Endothelial cell (in vitro differentiated cells): Measurements from ENCODE around the gene ARTN. TPM values are rescaled to one million over a fixed set of nuclear protein-coding genes. Genes with fewer than 3 reads are reported as not detected.

Experiments
- DNase-seq: peaks from one replicate; pipeline ENCODE4 v3.0.0; 2021; ENCODE audit warnings: low spot score
- H3K27ac Mint-ChIP-seq: one replicate; pipeline ENCODE4 v1.8.0; 2021; ENCODE audit warnings: mixed read lengths, inconsistent platforms; ENCODE audit not compliant: unreplicated experiment
- H3K27me3 Mint-ChIP-seq: one replicate; pipeline ENCODE4 v1.8.0; 2021; ENCODE audit warnings: mild to moderate bottlenecking, moderate library complexity, mixed read lengths, inconsistent platforms; ENCODE audit not compliant: unreplicated experiment
- H3K36me3 Mint-ChIP-seq: one replicate; pipeline ENCODE4 v1.8.0; 2021; ENCODE audit warnings: mild to moderate bottlenecking, low read depth, mixed read lengths, inconsistent platforms; ENCODE audit not compliant: unreplicated experiment
- H3K4me1 Mint-ChIP-seq: one replicate; pipeline ENCODE4 v1.8.0; 2021; ENCODE audit warnings: mild to moderate bottlenecking, mixed read lengths, inconsistent platforms; ENCODE audit not compliant: unreplicated experiment
- H3K4me3 Mint-ChIP-seq: one replicate; pipeline ENCODE4 v1.8.0; 2021; ENCODE audit warnings: mild to moderate bottlenecking, mixed read lengths, inconsistent platforms; ENCODE audit not compliant: unreplicated experiment
- H3K9me3 Mint-ChIP-seq: one replicate; pipeline ENCODE4 v1.8.0; 2021; ENCODE audit warnings: mixed read lengths, inconsistent platforms; ENCODE audit not compliant: unreplicated experiment
- CTCF ChIP-seq: fragments of 200-600 bp; sonication (generic); IDR thresholded peaks from one replicate; pipeline ENCODE4 v1.5.0; 2021; ENCODE audit warnings: antibody characterized with exemption; ENCODE audit not compliant: unreplicated experiment
- total RNA-seq: library from RNA; stranded (reverse); fragmentation: NEBNext Ultra II Directional; extraction: Animal tissue kit (Norgen Biotek cat#: 25700); gene quantifications from one replicate; pipeline ENCODE4 v1.2.1, GENCODE V29; 2021; ENCODE audit not compliant: unreplicated experiment

The ARTN gene
- total RNA-seq, 1 donor from 2014 or later: 0.67 TPM

- Mint-ChIP-seq H3K27ac (peak overlapping the region; percentile 27), H3K9me3 (no peaks in the 10 kb centered on the region), H3K27me3 (peaks cover 32% of the 10 kb centered on the region), H3K36me3 (peaks cover 30% of the 10 kb centered on the region), H3K4me3 (peak overlapping the region; percentile 63), H3K4me1 (peaks cover 41% of the 10 kb centered on the region)
- TF ChIP-seq CTCF: no peak
- no peak for DNase-seq
Measured at GRCh38 chr1:43977376-43978263, 44.0 kb downstream of the ARTN start.

GRCh38 chr1:43978264-43978550 is 44.6 kb downstream of the ARTN start:
- no peak for DNase-seq
- Mint-ChIP-seq H3K9me3 (no peaks in the 10 kb centered on the region), H3K27me3 (peaks cover 33% of the 10 kb centered on the region), H3K27ac (no peak overlapping the region), H3K36me3 (peaks cover 33% of the 10 kb centered on the region), H3K4me1 (peaks cover 43% of the 10 kb centered on the region), H3K4me3 (peak overlapping the region; percentile 93)
- no peak for TF ChIP-seq CTCF

- H3K4me3 Mint-ChIP-seq: peak within 1 kb of the TSS; percentile 94
- H3K27ac Mint-ChIP-seq: no peak within 1 kb of the TSS
- peak; percentile 38 for DNase-seq
- TF ChIP-seq CTCF: no peak
- peaks cover 40% of the 10 kb centered on the region for H3K4me1 Mint-ChIP-seq
- peaks cover 37% of the 10 kb centered on the region for H3K36me3 Mint-ChIP-seq
- H3K9me3 Mint-ChIP-seq: no peaks in the 10 kb centered on the region
- peaks cover 35% of the 10 kb centered on the region for H3K27me3 Mint-ChIP-seq
Measured at GRCh38 chr1:43978551-43979260, 45.1 kb downstream of the ARTN start, which contains the start of gene B4GALT2. TSS of gene B4GALT2 (plus strand) at chr1:43979210. CDS start at chr1:43981161, 1,951 bp downstream.

- Mint-ChIP-seq H3K27me3 (peaks cover 33% of the 10 kb centered on the region), H3K9me3 (no peaks in the 10 kb centered on the region), H3K4me1 (peaks cover 35% of the 10 kb centered on the region), H3K36me3 (peaks cover 33% of the 10 kb centered on the region), H3K27ac (no peak overlapping the region), H3K4me3 (no peak overlapping the region)
- DNase-seq: no peak
- no peak for TF ChIP-seq CTCF
Measured at GRCh38 chr1:43979261-43979527, 45.6 kb downstream of the ARTN start.
